ENCODE data around the gene ABCC1. TPM values are rescaled to one million over a fixed set of nuclear protein-coding genes. Genes with fewer than 3 reads are reported as not detected.

The ABCC1 gene
- total RNA-seq, 4 donors from 2014 or later = 19.3 to 43.7 (median 26.2) TPM

GRCh38 chr16:16008666-16009065 is 59.2 kb downstream of the ABCC1 start:
- Histone ChIP-seq H3K4me3 (no peak overlapping the region), H3K36me3 (no peaks in the 10 kb centered on the region), H3K9me3 (no peaks in the 10 kb centered on the region), H3K27ac (peak overlapping the region; percentile 66 to 87 (median 77)), H3K4me1 (peaks cover 28 to 30% of the 10 kb centered on the region in 2 donors), H3K27me3 (no peaks in the 10 kb centered on the region)
- TF ChIP-seq, protein P1, sequence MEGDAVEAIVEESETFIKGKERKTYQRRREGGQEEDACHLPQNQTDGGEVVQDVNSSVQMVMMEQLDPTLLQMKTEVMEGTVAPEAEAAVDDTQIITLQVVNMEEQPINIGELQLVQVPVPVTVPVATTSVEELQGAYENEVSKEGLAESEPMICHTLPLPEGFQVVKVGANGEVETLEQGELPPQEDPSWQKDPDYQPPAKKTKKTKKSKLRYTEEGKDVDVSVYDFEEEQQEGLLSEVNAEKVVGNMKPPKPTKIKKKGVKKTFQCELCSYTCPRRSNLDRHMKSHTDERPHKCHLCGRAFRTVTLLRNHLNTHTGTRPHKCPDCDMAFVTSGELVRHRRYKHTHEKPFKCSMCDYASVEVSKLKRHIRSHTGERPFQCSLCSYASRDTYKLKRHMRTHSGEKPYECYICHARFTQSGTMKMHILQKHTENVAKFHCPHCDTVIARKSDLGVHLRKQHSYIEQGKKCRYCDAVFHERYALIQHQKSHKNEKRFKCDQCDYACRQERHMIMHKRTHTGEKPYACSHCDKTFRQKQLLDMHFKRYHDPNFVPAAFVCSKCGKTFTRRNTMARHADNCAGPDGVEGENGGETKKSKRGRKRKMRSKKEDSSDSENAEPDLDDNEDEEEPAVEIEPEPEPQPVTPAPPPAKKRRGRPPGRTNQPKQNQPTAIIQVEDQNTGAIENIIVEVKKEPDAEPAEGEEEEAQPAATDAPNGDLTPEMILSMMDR (IDR thresholded peaks at IDR 0.05 in 4 of 5, conservative IDR thresholded peaks at IDR 0.05 in 1 of 5) = no peak
- no peak for TF ChIP-seq POLR2A (IDR thresholded peaks at IDR 0.05)
- DNase-seq (no peak), ATAC-seq (no peak)
- in situ Hi-C loops (cut with MboI; ENCODE audit: low sequenced_read_pairs in 4 of 4) (loop anchor here in 1 of 4 donors (25.0 kb wide), 1 partner anchor 121 kb away; the partner anchor contains the start of gene CEP20), intact Hi-C loops (cut with DNase I; ENCODE audit: low total_unique reads) (loop anchor here (1.0 kb wide), 1 partner anchor 19 kb away; no protein-coding TSS in a partner anchor)

DNA sequence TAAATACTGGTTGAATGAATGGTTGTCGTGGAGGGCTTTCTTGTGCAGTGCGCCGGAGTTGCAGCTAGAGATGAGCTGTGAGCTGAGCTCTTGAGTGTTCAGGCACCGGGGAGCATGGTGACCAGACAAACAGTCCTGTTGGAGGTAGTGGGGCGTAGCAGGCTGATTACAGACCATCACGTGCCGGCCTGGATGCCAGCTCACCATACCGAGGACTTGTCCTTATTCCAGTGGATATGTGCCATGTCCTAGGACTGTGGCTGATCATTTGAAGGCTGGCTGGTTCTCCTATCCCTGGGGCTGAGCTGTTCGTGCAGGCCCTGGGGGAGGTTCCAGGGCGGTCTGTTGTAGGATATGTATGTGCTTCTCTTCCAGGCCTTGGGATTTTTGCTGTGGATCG is 60.0 kb downstream of the ABCC1 start:
- Histone ChIP-seq H3K4me3 (no peak overlapping the region), H3K4me1 (peaks cover 32 to 34% of the 10 kb centered on the region in 2 donors), H3K36me3 (no peaks in the 10 kb centered on the region), H3K27ac (peak overlapping the region; percentile 66 to 87 (median 77)), H3K9me3 (no peaks in the 10 kb centered on the region), H3K27me3 (no peaks in the 10 kb centered on the region)
- intact Hi-C loops (cut with DNase I; ENCODE audit: low total_unique reads) (loop anchor here (1.0 kb wide), 1 partner anchor 20 kb away; no protein-coding TSS in a partner anchor), in situ Hi-C loops (cut with MboI; ENCODE audit: low sequenced_read_pairs in 4 of 4) (loop anchor here in 1 of 4 donors (25.0 kb wide), 1 partner anchor 122 kb away; the partner anchor contains the start of gene CEP20)
- ATAC-seq = peak; percentile 83 to 89
- DNase-seq = peak; percentile 81 to 83
- TF ChIP-seq POLR2A (IDR thresholded peaks at IDR 0.05) = no peak
- TF ChIP-seq, protein P1 (IDR thresholded peaks at IDR 0.05 in 4 of 5, conservative IDR thresholded peaks at IDR 0.05 in 1 of 5) = no peak

GRCh38 chr16:16010194-16010593 is 60.8 kb downstream of the ABCC1 start:
- no peaks in the 10 kb centered on the region for H3K36me3 ChIP-seq

DNA sequence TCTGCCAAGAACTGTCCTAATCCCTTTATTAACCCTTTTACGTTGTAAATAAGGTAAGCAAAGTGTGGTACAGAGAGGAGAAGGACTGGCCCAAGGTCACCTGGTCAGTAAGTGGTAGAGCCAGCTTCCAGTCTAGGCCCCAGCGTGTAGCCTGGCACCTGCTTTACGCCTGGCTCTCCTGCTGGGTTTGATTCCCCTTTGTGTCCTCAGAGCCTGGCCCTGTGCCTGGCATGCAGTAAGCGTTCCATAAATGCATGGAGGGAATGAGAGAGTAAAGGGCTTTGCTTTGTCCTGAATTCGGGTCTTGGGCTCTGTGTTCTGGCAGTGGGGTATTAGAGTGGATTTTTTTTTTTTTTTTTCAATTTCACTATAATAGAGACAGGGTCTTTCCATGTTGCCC is 62.7 kb downstream of the ABCC1 start:
- Histone ChIP-seq H3K4me1 (peaks cover 37 to 50% of the 10 kb centered on the region in 2 donors), H3K4me3 (no peak overlapping the region), H3K36me3 (peaks cover 0 to 8% of the 10 kb centered on the region in 2 donors), H3K9me3 (no peaks in the 10 kb centered on the region), H3K27ac (peak overlapping the region; percentile 69 to 87 (median 77)), H3K27me3 (no peaks in the 10 kb centered on the region)
- ATAC-seq (no peak), DNase-seq (no peak)
- TF ChIP-seq POLR2A (IDR thresholded peaks at IDR 0.05) = no peak
- TF ChIP-seq, protein P1 (IDR thresholded peaks at IDR 0.05 in 4 of 5, conservative IDR thresholded peaks at IDR 0.05 in 1 of 5) = no peak
- in situ Hi-C loops (cut with MboI; ENCODE audit: low sequenced_read_pairs in 4 of 4) (loop anchor here in 1 of 4 donors (25.0 kb wide), 1 partner anchor 125 kb away; the partner anchor contains the start of gene CEP20), intact Hi-C loops (cut with DNase I; ENCODE audit: low total_unique reads) (no loop called here)

More at GRCh38 chr16:16010194-16010593, 60.8 kb downstream of the ABCC1 start:
- TF ChIP-seq, protein P1 (IDR thresholded peaks at IDR 0.05 in 4 of 5, conservative IDR thresholded peaks at IDR 0.05 in 1 of 5) = no peak
- no peak for TF ChIP-seq POLR2A (IDR thresholded peaks at IDR 0.05)
- Histone ChIP-seq H3K9me3 (no peaks in the 10 kb centered on the region), H3K4me1 (peaks cover 40% of the 10 kb centered on the region in 2 donors), H3K27me3 (no peaks in the 10 kb centered on the region), H3K4me3 (no peak overlapping the region), H3K27ac (peak overlapping the region; percentile 66 to 87 (median 77))
- in situ Hi-C loops (cut with MboI; ENCODE audit: low sequenced_read_pairs in 4 of 4) = loop anchor here in 1 of 4 donors (25.0 kb wide), 1 partner anchor 123 kb away; the partner anchor contains the start of gene CEP20
- intact Hi-C loops (cut with DNase I; ENCODE audit: low total_unique reads) = no loop called here
- ATAC-seq (no peak), DNase-seq (no peak)
